T follicular helper cell (primary cell): ENCODE data around the gene RNF149.
"Not testable (repeated sequence)": the region's sequence is repeated elsewhere in the genome, so short reads cannot be mapped to it uniquely, and the experiment has no call there.

Source experiments
- DNase-seq: peaks from one replicate; pipeline ENCODE4 v3.0.0-alpha.2; 2020; ENCODE audit warnings: low read depth

The RNF149 gene

GRCh38 chr2:101331202-101331601, 22.7 kb upstream of the RNF149 start:
- DNase-seq: no peak

- no peak for DNase-seq
These were observed 21.9 kb upstream of the RNF149 start for GRCh38 chr2:101330253-101330933.

GRCh38 chr2:101329026-101329425, 20.5 kb upstream of the RNF149 start:
- DNase-seq: no peak

DNA sequence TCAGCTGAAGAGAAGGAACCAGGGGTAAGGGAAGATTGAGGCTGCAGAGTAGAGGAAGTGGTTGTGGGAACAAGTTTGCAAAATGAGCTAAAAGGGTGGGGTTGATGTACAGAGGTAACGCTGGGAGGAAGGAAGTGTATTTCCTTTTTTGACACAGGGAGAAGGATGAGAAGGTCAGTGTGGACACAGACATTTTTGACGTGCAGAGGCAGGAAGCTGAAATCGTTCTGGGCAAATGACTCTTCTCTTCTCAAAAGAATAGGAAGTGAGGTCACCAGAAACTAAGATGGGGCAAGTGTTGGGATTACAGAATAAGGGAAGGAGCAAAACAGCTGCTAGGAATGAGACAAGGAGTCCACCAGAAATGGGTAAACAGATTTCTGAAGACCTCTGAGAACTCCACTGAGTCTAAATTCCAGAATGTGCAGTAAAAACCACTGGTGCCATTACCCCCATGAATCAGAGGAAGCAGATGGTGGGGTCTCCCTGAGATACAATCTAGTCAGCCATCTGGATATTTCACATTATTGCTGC, 20.0 kb upstream of the RNF149 start:
- no peak for DNase-seq

DNA sequence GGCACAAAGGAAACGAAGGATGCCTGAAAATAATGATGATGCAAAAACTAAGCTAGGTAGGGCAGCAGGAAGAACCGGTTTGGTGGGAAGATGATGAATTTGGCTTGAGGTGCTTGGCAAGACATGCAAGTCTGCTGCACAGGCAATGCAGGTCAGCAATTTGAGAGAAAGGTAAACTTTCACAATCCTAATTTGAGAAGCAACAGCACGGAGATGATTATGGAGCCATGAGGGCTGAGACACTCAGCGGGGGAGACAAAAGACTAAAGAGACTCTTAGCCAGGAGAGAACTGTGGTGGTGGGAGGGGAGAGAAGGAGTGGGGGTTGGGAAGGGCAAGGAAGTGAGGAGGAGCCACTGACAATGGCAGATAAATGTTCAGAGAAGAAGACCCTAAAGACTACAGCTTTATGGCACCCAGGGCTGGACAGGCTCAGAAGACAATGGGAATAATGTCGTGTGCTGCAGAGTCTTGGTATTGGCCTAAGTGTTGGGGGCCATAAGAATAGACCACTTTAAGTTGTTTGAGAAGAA, 19.4 kb upstream of the RNF149 start:
- DNase-seq: no peak

GRCh38 chr2:101325425-101325824, 16.9 kb upstream of the RNF149 start:
- DNase-seq: no peak

DNA sequence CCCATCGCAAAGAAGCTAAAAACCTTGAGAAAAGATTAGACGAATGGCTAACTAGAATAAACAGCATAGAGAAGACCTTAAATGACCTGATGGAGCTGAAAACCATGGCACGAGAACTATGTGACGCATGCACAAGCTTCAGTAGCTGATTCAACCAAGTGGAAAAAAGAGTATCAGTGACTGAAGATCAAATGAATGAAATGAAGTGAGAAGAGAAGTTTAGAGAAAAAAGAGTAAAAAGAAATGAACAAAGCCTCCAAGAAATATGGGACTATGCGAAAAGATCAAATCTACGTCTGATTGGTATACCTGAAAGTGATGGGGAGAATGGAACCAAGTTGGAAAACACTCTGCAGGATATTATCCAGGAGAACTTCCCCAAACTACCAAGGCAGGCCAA, 8.1 kb upstream of the RNF149 start:
- DNase-seq: not testable (repeated sequence)

- DNase-seq: no peak
These were observed 3.2 kb upstream of the RNF149 start for GRCh38 chr2:101311696-101312017.

GRCh38 chr2:101310834-101311695, 2.6 kb upstream of the RNF149 start:
- no peak for DNase-seq

DNA sequence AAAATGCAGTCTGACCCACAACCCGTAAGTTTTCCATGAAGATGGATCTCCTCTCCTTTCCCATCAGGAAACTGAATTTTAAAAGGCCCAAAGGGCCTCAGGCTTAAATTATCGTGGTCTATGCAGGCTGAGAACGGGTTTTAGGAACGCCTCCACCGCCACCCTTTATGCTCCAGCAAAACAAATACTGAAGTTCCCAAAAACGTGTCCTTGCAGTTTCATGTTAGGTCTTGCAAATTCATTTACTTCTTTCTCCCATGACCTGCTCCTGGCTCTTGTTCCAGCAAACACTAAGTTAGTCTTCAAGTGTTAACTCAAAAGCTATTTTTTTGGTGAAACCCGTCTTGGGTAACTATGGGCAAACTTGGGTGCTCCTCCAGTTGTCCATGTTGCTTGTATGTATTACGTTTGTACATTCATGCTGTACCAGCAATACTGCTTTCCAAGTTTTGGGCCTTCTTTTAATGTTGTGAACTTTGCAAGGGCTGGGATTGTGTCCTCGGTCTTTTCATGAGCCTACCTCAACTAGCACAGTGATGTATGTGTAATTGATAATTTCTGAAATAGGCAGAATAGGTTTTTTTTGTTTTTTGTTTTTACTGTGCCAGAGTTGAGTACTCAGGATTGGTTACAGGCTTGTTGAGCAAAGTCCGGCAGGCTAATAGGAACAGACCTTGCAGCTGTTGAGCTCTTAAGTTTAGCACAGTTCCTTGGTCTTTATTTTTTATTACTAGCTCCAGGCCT, 1.8 kb upstream of the RNF149 start:
- no peak for DNase-seq

DNA sequence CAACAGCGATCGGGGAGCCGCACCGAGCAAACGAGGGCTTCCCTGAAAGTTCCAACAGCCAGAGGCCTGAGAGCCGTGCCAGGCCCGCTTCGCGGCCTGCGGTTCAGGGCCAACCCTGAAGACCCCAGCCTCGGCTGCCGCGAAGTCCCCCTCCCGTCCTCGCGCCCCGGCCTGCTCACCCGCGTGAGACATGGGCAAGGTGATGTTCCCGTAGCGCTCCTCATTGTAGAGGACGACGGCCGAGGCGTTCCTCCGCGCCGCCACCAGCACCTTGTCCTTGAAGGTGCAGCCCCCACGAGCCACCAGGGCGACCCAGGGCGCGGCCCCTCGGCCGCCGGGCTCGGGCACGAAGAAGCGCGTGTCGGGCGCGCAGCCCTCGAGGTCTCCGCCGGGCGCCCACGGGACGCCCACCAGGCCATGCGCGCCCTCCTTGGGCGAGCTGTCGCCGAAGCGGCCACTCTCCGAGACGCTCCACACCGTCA, 510 bp downstream of the RNF149 start:
- no peak for DNase-seq

DNA sequence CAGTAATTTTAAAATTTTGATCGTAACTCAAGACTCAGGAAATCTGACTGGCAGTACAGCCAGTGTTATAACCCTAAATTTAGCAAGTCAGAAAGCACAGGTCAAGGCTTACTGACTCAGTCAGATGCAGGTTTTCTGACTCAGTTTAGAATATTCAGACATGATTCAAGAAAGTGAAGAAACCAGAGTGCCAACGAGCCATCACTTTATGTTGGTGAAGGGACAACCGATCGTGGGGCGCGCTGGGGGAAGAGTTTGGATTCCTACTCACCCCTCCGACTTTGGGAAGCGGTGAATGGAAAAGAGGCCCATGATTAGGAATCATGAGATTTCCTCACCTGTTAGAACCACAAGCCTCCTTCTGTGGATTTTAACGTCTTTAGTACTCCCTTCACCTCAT, 998 bp downstream of the RNF149 start:
- DNase-seq: no peak

DNA sequence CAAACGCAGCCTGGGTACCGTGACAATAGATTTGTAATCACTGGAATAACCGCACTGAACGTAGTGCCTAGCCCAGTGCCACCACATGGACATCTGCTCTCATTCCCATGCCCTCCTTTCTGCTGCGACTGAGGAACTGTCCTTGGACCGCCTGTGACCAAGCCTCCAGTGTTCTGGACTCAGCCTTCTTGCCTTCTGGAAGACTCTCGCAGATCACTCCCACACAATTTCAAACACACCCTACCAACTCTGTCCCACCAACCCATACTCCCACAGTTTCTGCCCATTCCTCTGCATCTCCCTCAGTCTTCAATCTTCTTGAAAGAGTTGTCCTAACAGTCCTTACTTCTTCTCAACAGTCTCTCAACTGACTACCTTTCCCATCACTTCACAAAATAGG, 2.1 kb downstream of the RNF149 start:
- DNase-seq: no peak

- DNase-seq: no peak
These were observed 2.9 kb downstream of the RNF149 start for GRCh38 chr2:101305492-101306078.

DNA sequence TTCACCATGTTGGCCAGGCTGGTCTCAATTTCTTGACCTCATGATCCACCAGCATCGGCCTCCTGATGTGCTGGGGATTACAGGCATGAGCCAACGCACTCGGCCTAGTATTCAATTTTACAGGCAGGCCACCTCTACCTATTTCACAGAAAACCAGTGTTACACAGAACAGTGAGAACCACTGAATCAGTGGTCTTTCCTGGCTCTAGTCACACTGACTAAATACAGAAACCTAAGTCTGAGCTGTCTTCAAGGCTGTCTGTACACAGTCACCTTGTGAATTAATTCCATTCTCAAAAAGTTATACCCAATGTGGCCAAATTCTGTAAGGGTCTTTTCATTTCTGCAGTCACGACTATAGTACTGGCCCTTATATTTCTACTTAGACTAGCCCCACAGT, 3.5 kb downstream of the RNF149 start:
- no peak for DNase-seq

- no peak for DNase-seq
These were observed 4.8 kb downstream of the RNF149 start for GRCh38 chr2:101303688-101304087.

DNA sequence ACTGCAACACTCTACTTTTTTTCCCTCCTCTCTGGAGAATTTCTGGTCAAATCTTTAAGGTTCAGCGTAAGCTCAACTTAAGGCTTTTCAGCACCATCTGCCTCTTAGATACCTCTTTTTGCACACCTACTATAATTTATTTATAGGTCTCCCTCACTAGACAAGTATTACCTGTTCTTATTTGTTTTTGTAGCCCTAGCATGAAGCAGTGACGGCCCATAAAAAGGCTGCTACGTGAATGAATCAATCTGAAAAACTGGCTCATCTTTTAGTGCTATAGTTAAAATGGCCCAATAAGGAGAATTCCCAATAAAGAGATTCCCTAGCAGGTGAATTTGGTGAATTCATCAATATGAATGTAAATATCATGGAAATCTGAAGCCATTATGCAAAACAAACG, 6.5 kb downstream of the RNF149 start:
- DNase-seq: no peak

GRCh38 chr2:101300836-101301235, 7.7 kb downstream of the RNF149 start:
- no peak for DNase-seq

GRCh38 chr2:101300164-101300563, 8.3 kb downstream of the RNF149 start:
- DNase-seq: no peak

- no peak for DNase-seq
These were observed 8.9 kb downstream of the RNF149 start for GRCh38 chr2:101299604-101300003.

DNA sequence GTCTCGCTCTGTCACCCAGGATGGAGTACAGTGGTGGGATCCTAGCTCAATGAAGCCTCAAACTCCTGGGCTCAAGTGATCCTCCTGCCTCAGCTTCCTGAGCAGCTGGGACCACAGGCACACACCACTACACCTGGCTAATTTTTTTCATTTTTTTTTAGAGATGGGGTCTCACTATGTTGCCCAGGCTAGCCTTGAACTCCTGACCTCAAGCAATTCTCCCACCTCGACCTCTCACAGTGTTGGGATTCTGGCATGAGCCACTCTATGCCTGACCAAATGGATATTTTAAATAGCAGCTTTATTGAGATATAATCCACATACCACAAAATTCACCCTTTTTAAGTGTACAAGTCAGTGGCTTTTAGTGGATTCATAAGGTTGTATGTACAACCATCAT, 11.1 kb downstream of the RNF149 start:
- DNase-seq: no peak

GRCh38 chr2:101296371-101296770, 12.1 kb downstream of the RNF149 start:
- no peak for DNase-seq
